Skeletal muscle satellite cell (primary cell): ENCODE results near the gene FAM186B. TPM values are rescaled to one million over a fixed set of nuclear protein-coding genes. Genes with fewer than 3 reads are reported as not detected.
"Not testable (repeated sequence)": the region's sequence is repeated elsewhere in the genome, so short reads cannot be mapped to it uniquely, and the experiment has no call there.

Experiments used
- H3K27me3 ChIP-seq: 2 replicates; pipeline ENCODE4 v1.7.0; 2013; ENCODE audit warnings: low read length; ENCODE audit not compliant: control insufficient read depth, insufficient read depth
- H3K36me3 ChIP-seq: 2 replicates; pipeline ENCODE4 v1.7.0; 2013; ENCODE audit warnings: mild to moderate bottlenecking, control low read depth, low read length; ENCODE audit not compliant: insufficient read depth
- H3K4me1 ChIP-seq: 2 replicates; pipeline ENCODE4 v1.7.0; 2013; ENCODE audit warnings: low read length; ENCODE audit not compliant: control insufficient read depth, insufficient read depth
- H3K4me2 ChIP-seq: 2 replicates; pipeline ENCODE4 v1.7.0; 2013; ENCODE audit warnings: mild to moderate bottlenecking, low read length
- H3K4me3 ChIP-seq: 2 replicates; pipeline ENCODE4 v1.7.0; 2013; ENCODE audit warnings: low read length
- H3K9ac ChIP-seq: 2 replicates; pipeline ENCODE4 v1.7.0; 2013; ENCODE audit warnings: mild to moderate bottlenecking, low read depth, low read length, moderate library complexity
- H3K9me3 ChIP-seq: replicated peaks from 2 replicates; pipeline ENCODE4 v1.7.0; 2013; ENCODE audit warnings: mild to moderate bottlenecking, control low read depth, low read length
- total RNA-seq: library from RNA; depleted of rRNA; stranded (reverse); fragments of >200 nt; gene quantifications from 2 replicates; pipeline ENCODE4 v1.2.3, GENCODE V29; 2012; rRNA removed

Gene FAM186B
- 0.44 and 0.51 TPM in 2 replicates for total RNA-seq

DNA sequence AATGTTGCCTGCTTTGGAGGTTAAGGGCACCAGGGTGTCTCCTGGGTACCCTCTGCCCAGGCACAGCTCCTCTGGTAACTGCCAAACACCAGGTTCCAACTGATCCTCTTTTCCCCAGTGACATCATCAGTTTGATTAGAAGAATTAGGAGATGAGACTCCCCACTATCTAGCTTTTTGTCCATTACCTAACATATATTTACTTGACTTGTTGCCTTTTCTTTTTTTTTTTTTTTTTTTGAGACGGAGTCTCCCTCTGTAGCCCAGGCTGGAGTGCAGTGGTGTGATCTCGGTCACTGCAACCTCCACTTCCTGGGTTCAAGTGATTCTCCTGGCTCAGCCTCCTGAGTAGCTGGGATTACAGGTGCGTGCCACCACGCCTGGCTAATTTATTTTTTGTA is at the start of gene FAM186B:
Gene FAM186B (minus strand): TSS at position 101 of the 400 bp plus-strand sequence. CDS start 162 bp downstream, outside the sequence.
- not testable (repeated sequence) for H3K4me3 ChIP-seq, H3K4me1 ChIP-seq, H3K36me3 ChIP-seq, H3K4me2 ChIP-seq, H3K9ac ChIP-seq, H3K9me3 ChIP-seq, H3K27me3 ChIP-seq

- H3K4me2 ChIP-seq = no peak overlapping the region
- H3K4me1 ChIP-seq = no peaks in the 10 kb centered on the region
- H3K9ac ChIP-seq = no peak overlapping the region
- H3K36me3 ChIP-seq = peaks cover 73% of the 10 kb centered on the region
- no peak overlapping the region for H3K4me3 ChIP-seq
- H3K27me3 ChIP-seq = no peaks in the 10 kb centered on the region
- no peaks in the 10 kb centered on the region for H3K9me3 ChIP-seq
Observed at GRCh38 chr12:49654715-49655114, 49.3 kb upstream of the FAM186B start.

DNA sequence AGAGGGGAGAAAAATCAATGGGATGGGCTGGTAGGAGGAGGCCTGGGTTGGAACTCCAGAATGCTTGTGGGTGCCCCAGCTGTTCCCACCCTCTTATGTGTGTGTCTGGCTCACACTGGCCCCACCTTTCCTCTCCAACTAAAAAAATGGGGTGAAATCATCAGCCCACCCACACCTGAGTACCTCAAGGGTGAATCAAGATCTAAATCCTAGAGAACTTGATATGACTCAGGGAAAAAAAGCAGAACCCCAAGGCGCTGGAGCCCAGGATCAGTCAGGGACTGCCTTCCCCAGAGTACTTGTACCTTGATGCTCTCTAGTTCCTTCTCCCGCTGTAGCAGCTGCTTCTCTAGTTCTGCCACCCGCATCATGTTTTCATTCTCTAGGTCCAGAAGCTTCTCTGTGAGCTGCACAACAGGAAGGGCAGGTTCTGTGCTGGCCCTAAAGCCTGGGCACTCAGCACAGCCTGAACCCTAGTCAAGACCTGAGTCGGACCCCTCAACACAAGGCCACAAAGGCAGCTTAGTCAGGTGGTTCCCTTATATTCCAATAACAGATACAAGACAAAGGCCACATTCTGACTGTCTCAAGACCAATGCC is 47.6 kb upstream of the FAM186B start:
- H3K4me3 ChIP-seq = no peak overlapping the region

GRCh38 chr12:49651855-49652254 is 46.4 kb upstream of the FAM186B start:
- no peaks in the 10 kb centered on the region for H3K9me3 ChIP-seq
- H3K4me3 ChIP-seq = no peak overlapping the region
- H3K27me3 ChIP-seq = no peaks in the 10 kb centered on the region
- no peak overlapping the region for H3K9ac ChIP-seq
- peaks cover 85% of the 10 kb centered on the region for H3K36me3 ChIP-seq
- no peak overlapping the region for H3K4me2 ChIP-seq
- H3K4me1 ChIP-seq = peaks cover 3% of the 10 kb centered on the region

More for the DNA sequence above, 47.6 kb upstream of the FAM186B start:
- no peak overlapping the region for H3K4me2 ChIP-seq
- no peak overlapping the region for H3K9ac ChIP-seq
- no peaks in the 10 kb centered on the region for H3K9me3 ChIP-seq
- no peaks in the 10 kb centered on the region for H3K27me3 ChIP-seq
- H3K4me1 ChIP-seq = peaks cover 3% of the 10 kb centered on the region
- peaks cover 85% of the 10 kb centered on the region for H3K36me3 ChIP-seq

DNA sequence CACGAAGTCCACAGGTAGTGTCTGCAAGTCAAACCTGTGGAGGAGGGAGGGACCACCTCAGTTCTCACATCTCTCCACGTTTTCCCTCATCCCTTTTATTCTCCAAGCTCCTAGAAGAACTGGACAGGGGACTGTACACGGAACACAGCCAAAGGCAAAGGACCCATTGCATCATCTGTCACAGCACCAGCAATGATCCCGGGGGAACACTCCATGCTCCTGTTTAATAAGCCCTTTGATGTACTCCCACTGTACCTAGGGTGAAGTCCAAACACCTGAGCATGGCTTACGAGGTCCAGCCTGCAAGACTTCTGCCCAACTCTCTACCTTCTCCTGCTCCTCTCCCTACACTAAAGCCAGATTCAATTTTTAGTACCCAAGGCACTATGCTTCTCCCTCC is 44.5 kb upstream of the FAM186B start:
- Histone ChIP-seq H3K36me3 (peaks cover 90% of the 10 kb centered on the region), H3K4me2 (no peak overlapping the region), H3K4me1 (peaks cover 3% of the 10 kb centered on the region), H3K4me3 (no peak overlapping the region), H3K9me3 (no peaks in the 10 kb centered on the region), H3K9ac (no peak overlapping the region), H3K27me3 (no peaks in the 10 kb centered on the region)

GRCh38 chr12:49649445-49649844 is 44.0 kb upstream of the FAM186B start:
- Histone ChIP-seq H3K4me2 (no peak overlapping the region), H3K4me3 (no peak overlapping the region), H3K4me1 (peaks cover 3% of the 10 kb centered on the region), H3K27me3 (no peaks in the 10 kb centered on the region), H3K9me3 (no peaks in the 10 kb centered on the region), H3K36me3 (peaks cover 88% of the 10 kb centered on the region), H3K9ac (no peak overlapping the region)

- no peak overlapping the region for H3K4me3 ChIP-seq
Observed at GRCh38 chr12:49648712-49649003, 43.2 kb upstream of the FAM186B start.

GRCh38 chr12:49647827-49648711 is 42.6 kb upstream of the FAM186B start:
- no peak overlapping the region for H3K9ac ChIP-seq
- peaks cover 89% of the 10 kb centered on the region for H3K36me3 ChIP-seq
- no peaks in the 10 kb centered on the region for H3K27me3 ChIP-seq
- H3K4me1 ChIP-seq = peaks cover 3% of the 10 kb centered on the region
- H3K4me2 ChIP-seq = no peak overlapping the region
- H3K9me3 ChIP-seq = no peaks in the 10 kb centered on the region
- H3K4me3 ChIP-seq = no peak overlapping the region

More at GRCh38 chr12:49648712-49649003, 43.2 kb upstream of the FAM186B start:
- no peaks in the 10 kb centered on the region for H3K9me3 ChIP-seq
- no peak overlapping the region for H3K9ac ChIP-seq
- no peak overlapping the region for H3K4me2 ChIP-seq
- no peaks in the 10 kb centered on the region for H3K27me3 ChIP-seq
- peaks cover 89% of the 10 kb centered on the region for H3K36me3 ChIP-seq
- peaks cover 3% of the 10 kb centered on the region for H3K4me1 ChIP-seq

DNA sequence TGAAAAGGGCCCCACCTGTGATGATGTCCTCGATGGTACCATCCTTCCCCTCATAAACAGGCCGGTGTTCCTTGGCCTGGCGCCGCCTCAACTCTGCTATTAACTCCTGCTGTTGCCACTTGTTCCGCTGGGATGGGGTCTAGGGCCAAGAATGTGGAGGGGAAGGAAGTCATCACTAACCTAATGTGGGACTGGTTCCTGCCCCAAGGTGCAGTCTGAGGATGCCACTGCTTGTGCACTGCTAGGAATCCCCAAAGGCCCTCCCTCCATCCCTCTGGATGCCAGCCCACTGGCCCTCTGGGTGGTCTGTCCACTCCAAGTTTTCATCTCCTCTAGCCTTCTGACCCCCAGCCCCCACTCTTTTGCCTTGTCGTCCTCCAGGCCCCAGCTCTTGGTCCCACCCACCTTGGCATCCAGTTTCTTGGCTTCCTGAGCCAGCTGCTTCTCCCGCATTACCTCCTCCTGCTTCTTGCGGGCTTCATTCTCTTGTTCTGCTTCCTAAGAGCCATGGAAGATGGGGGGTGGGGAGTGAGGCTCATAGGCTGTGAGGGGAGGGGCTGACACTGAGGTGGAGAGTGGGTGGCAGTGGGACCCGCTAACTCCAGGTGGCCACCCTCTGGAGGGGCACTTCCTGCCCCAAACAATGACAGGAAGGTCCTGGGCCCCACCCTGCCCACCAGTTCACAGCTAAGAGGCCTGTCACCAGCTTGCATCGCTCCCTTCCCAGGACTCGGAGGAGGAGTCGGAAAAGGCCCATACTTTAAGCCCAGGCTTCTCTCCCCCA is 41.6 kb upstream of the FAM186B start:
- Histone ChIP-seq H3K9ac (no peak overlapping the region), H3K27me3 (no peaks in the 10 kb centered on the region), H3K4me3 (no peak overlapping the region), H3K36me3 (peaks cover 90% of the 10 kb centered on the region), H3K4me1 (peaks cover 3% of the 10 kb centered on the region), H3K4me2 (no peak overlapping the region), H3K9me3 (no peaks in the 10 kb centered on the region)

DNA sequence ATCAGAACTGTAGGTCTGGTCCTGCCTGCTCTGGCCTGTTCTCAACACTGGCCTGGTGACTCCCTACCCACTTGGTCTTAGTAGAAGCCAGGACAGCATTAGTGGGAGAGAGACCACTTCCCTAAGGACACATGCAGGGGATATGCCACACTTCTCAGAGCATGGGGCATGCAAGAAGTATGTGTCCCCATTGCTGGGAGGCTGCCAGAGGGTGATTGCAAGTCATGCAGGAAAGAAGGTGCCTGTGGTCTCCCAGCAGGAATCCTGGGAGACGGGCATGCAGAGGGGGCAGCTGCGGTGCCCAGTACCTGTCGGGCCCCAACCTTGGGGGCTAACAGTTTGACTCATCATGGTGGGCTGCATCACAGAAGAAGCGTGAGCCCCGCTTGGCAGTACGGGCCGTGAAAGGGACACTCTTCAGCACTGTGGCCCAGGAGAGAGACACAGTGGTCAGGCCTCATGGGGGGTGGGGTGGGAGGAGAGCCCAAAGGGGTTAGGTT is 40.9 kb upstream of the FAM186B start:
- no peak overlapping the region for H3K4me3 ChIP-seq
- H3K4me2 ChIP-seq = no peak overlapping the region
- no peak overlapping the region for H3K9ac ChIP-seq
- H3K36me3 ChIP-seq = peaks cover 90% of the 10 kb centered on the region
- H3K4me1 ChIP-seq = peaks cover 3% of the 10 kb centered on the region
- H3K9me3 ChIP-seq = no peaks in the 10 kb centered on the region
- no peaks in the 10 kb centered on the region for H3K27me3 ChIP-seq
